ENCODE results near the gene BARX2.

The BARX2 gene

GRCh38 chr11:129375751-129376657, at the start of gene BARX2 (continued):
- TF ChIP-seq PRDM10 (tag by site-specific recombination; IDR thresholded peaks at IDR 0.05) = peak; percentile 48
- TF ChIP-seq ZBTB8A (tag by site-specific recombination; IDR thresholded peaks at IDR 0.05) = peak; percentile 51; the same call in 1 of the 2 replicates
- peak; percentile 59; the same call in 1 of the 2 replicates for TF ChIP-seq ZBTB20 (tag by site-specific recombination; IDR thresholded peaks at IDR 0.05)
- 0 out of 2 replicates have a peak, but pooled peaks have one; percentile 24 for TF ChIP-seq ZNF692 (tag by site-specific recombination; IDR thresholded peaks at IDR 0.05)
- TF ChIP-seq ZNF585B (tag by site-specific recombination; IDR thresholded peaks at IDR 0.05) = no peak
- peak; percentile 17; the same call in 1 of the 2 replicates for TF ChIP-seq ZBTB48 (tag by site-specific recombination; IDR thresholded peaks at IDR 0.05)
- TF ChIP-seq, protein P1, sequence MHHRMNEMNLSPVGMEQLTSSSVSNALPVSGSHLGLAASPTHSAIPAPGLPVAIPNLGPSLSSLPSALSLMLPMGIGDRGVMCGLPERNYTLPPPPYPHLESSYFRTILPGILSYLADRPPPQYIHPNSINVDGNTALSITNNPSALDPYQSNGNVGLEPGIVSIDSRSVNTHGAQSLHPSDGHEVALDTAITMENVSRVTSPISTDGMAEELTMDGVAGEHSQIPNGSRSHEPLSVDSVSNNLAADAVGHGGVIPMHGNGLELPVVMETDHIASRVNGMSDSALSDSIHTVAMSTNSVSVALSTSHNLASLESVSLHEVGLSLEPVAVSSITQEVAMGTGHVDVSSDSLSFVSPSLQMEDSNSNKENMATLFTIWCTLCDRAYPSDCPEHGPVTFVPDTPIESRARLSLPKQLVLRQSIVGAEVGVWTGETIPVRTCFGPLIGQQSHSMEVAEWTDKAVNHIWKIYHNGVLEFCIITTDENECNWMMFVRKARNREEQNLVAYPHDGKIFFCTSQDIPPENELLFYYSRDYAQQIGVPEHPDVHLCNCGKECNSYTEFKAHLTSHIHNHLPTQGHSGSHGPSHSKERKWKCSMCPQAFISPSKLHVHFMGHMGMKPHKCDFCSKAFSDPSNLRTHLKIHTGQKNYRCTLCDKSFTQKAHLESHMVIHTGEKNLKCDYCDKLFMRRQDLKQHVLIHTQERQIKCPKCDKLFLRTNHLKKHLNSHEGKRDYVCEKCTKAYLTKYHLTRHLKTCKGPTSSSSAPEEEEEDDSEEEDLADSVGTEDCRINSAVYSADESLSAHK (tag by site-specific recombination; IDR thresholded peaks at IDR 0.05) = no peak
- no peak for TF ChIP-seq ZNF292 (tag by site-specific recombination; IDR thresholded peaks at IDR 0.05; ENCODE audit: borderline replicate concordance, low read depth)
- no peak for TF ChIP-seq KLF17 (tag by site-specific recombination; IDR thresholded peaks at IDR 0.05)
- no peak for TF ChIP-seq ZIC2 (tag by site-specific recombination; IDR thresholded peaks at IDR 0.05)
- peak; percentile 73 for TF ChIP-seq ZNF600 (tag by site-specific recombination; IDR thresholded peaks at IDR 0.05)
- TF ChIP-seq ZNF335 (tag by site-specific recombination; conservative IDR thresholded peaks at IDR 0.05) = peak; percentile 94
- peak; percentile 71 for TF ChIP-seq ZXDB (tag by site-specific recombination; IDR thresholded peaks at IDR 0.05)
- no peak for TF ChIP-seq ZNF76 (tag by site-specific recombination; IDR thresholded peaks at IDR 0.05; ENCODE audit: borderline replicate concordance, low read depth)
- TF ChIP-seq ZNF132 (tag by site-specific recombination; IDR thresholded peaks at IDR 0.05; ENCODE audit: borderline replicate concordance) = no peak
- peak; percentile 49 for TF ChIP-seq ZEB2 (tag by site-specific recombination; IDR thresholded peaks at IDR 0.05)
- TF ChIP-seq ZNF366 (tag by site-specific recombination; conservative IDR thresholded peaks at IDR 0.05) = 0 out of 2 replicates have a peak, but pooled peaks have one; percentile 21

Measured in HEK293 (cell line).